ENCODE measurements around the gene ACTR3C.

Gene ACTR3C

GRCh38 chr7:150358988-150359621 lies 35.8 kb upstream of the ACTR3C start:
- no peak for DNase-seq

- no peak for DNase-seq
Observed at GRCh38 chr7:150358433-150358832, 35.1 kb upstream of the ACTR3C start.

GRCh38 chr7:150357771-150358427 lies 34.6 kb upstream of the ACTR3C start:
- no peak for DNase-seq

- DNase-seq: peak; percentile 82
Observed at GRCh38 chr7:150357270-150357669, 33.9 kb upstream of the ACTR3C start.

- DNase-seq: no peak
Observed at GRCh38 chr7:150356265-150356897, 33.0 kb upstream of the ACTR3C start.

GRCh38 chr7:150355666-150356059 lies 32.3 kb upstream of the ACTR3C start:
- no peak for DNase-seq

GRCh38 chr7:150351587-150352194 lies 28.3 kb upstream of the ACTR3C start:
- DNase-seq: no peak

- DNase-seq: no peak
Observed at GRCh38 chr7:150346922-150347321, 23.6 kb upstream of the ACTR3C start.

GRCh38 chr7:150345012-150345411 lies 21.7 kb upstream of the ACTR3C start:
- no peak for DNase-seq

- no peak for DNase-seq
Observed at GRCh38 chr7:150344299-150344698, 21.0 kb upstream of the ACTR3C start.

- no peak for DNase-seq
Observed at GRCh38 chr7:150343225-150343624, 19.9 kb upstream of the ACTR3C start.

GRCh38 chr7:150342121-150342408 lies 18.7 kb upstream of the ACTR3C start:
- DNase-seq: no peak

- DNase-seq: no peak
Observed at GRCh38 chr7:150341263-150342120, 18.1 kb upstream of the ACTR3C start, which contains the start of gene RARRES2. Gene RARRES2, minus strand, starts transcription at chr7:150341629. Its CDS starts 1,020 bp downstream, at chr7:150340609.

GRCh38 chr7:150340875-150341262 lies 17.5 kb upstream of the ACTR3C start:
- no peak for DNase-seq

- DNase-seq: no peak
Observed at GRCh38 chr7:150340024-150340749, 16.8 kb upstream of the ACTR3C start.

- no peak for DNase-seq
Observed at GRCh38 chr7:150339409-150339809, 16.1 kb upstream of the ACTR3C start.

- DNase-seq: no peak
Observed at GRCh38 chr7:150338166-150338829, 15.0 kb upstream of the ACTR3C start.

- DNase-seq: no peak
Observed at GRCh38 chr7:150337659-150338081, 14.3 kb upstream of the ACTR3C start.

- DNase-seq: no peak
Observed at GRCh38 chr7:150337179-150337578, 13.8 kb upstream of the ACTR3C start.

- DNase-seq: no peak
Observed at GRCh38 chr7:150336746-150337145, 13.4 kb upstream of the ACTR3C start.

- DNase-seq: no peak
Observed at GRCh38 chr7:150335774-150336112, 12.4 kb upstream of the ACTR3C start.
